H1 (cell line): Measurements from ENCODE around the gene ZNF33B. TPM values are rescaled to one million over a fixed set of nuclear protein-coding genes. Genes with fewer than 3 reads are reported as not detected.

Source experiments
- ATF3 ChIP-seq: IDR thresholded peaks from 2 replicates; pipeline ENCODE4 v1.6.1; 2011; ENCODE audit warnings: low read depth, mild to moderate bottlenecking, low read length; ENCODE audit not compliant: insufficient read depth
- EP300 ChIP-seq, 2 experiments: IDR thresholded peaks; 1 replicate in 1 of 2; 2 replicates in 1 of 2; pipeline ENCODE4 v1.6.1; 2011 to 2012; ENCODE audit warnings: low read depth in 2 of 2, low read length in 2 of 2, mild to moderate bottlenecking in 2 of 2, borderline replicate concordance in 1 of 2, inconsistent platforms in 1 of 2, moderate library complexity in 1 of 2
- HDAC2 ChIP-seq, 2 experiments: fragments of 300-600 bp in 1 of 2; sonication (generic) in 1 of 2; IDR thresholded peaks; 2 replicates each; pipeline ENCODE4 v1.6.1; 2011 to 2012; ENCODE audit warnings: low read depth in 2 of 2, low read length in 2 of 2, mild to moderate bottlenecking in 2 of 2, moderate library complexity in 2 of 2, borderline replicate concordance in 1 of 2, inconsistent platforms in 1 of 2
- JUND ChIP-seq: IDR thresholded peaks from 2 replicates; pipeline ENCODE4 v1.6.1; 2011; ENCODE audit warnings: mild to moderate bottlenecking, improper control_type of control experiment, low read length
- TAF7 ChIP-seq: optimal IDR thresholded peaks from 2 replicates; pipeline ENCODE3; 2011; ENCODE audit warnings: low read depth, mild to moderate bottlenecking, inconsistent platforms, low read length, moderate library complexity, borderline replicate concordance
- polyA plus RNA-seq, 7 experiments: library from polyadenylated mRNA; depleted of rRNA in 3 of 7; stranded (reverse) in 5 of 7; unstranded in 2 of 7; fragments of >200 nt in 5 of 7; fragments of 200-250 nt in 2 of 7; gene quantifications; 1 replicate in 5 of 7; 2 replicates in 1 of 7; 4 replicates in 1 of 7; pipeline versions ENCODE4 v1.2.1 to v1.2.3, GENCODE V29; 2011 to 2013; ENCODE audit warnings: missing spikeins in 2 of 7, mixed read lengths in 2 of 7
- total RNA-seq: library from RNA; stranded (reverse); fragmentation: NEBNext Ultra II Directional; extraction: Animal tissue kit (Norgen Biotek cat#: 25700); gene quantifications from 2 replicates; pipeline ENCODE4 v1.2.1, GENCODE V29; 2021
- TF ChIP-seq, protein P1 (sequence below): fragments of 300-600 bp; sonication (generic); IDR thresholded peaks from 2 replicates; pipeline ENCODE4 v1.7.1; 2012; ENCODE audit warnings: low read length, moderate library complexity, mild to moderate bottlenecking, inconsistent platforms; ENCODE audit not compliant: insufficient replicate concordance
- TF ChIP-seq, protein P2 (sequence below), 3 experiments: IDR thresholded peaks; 1 replicate in 2 of 3; 2 replicates in 1 of 3; pipeline versions ENCODE4 v1.5.1 to v1.6.1; 2011; ENCODE audit warnings: low read length in 3 of 3, mild to moderate bottlenecking in 3 of 3, inconsistent platforms in 2 of 3, low read depth in 1 of 3, moderate library complexity in 1 of 3; ENCODE audit not compliant: insufficient read depth in 1 of 3; ENCODE audit errors: control extremely low read depth in 1 of 3

The ZNF33B gene
- total and polyA plus RNA-seq, 2 of the 8 experiments (the other 6 are each of a cell fraction or from before 2014, with no cell fraction given): 10.7 to 33.4 TPM

GRCh38 chr10:42596196-42596595, 42.2 kb downstream of the ZNF33B start (continued):
- TF ChIP-seq, protein P1, sequence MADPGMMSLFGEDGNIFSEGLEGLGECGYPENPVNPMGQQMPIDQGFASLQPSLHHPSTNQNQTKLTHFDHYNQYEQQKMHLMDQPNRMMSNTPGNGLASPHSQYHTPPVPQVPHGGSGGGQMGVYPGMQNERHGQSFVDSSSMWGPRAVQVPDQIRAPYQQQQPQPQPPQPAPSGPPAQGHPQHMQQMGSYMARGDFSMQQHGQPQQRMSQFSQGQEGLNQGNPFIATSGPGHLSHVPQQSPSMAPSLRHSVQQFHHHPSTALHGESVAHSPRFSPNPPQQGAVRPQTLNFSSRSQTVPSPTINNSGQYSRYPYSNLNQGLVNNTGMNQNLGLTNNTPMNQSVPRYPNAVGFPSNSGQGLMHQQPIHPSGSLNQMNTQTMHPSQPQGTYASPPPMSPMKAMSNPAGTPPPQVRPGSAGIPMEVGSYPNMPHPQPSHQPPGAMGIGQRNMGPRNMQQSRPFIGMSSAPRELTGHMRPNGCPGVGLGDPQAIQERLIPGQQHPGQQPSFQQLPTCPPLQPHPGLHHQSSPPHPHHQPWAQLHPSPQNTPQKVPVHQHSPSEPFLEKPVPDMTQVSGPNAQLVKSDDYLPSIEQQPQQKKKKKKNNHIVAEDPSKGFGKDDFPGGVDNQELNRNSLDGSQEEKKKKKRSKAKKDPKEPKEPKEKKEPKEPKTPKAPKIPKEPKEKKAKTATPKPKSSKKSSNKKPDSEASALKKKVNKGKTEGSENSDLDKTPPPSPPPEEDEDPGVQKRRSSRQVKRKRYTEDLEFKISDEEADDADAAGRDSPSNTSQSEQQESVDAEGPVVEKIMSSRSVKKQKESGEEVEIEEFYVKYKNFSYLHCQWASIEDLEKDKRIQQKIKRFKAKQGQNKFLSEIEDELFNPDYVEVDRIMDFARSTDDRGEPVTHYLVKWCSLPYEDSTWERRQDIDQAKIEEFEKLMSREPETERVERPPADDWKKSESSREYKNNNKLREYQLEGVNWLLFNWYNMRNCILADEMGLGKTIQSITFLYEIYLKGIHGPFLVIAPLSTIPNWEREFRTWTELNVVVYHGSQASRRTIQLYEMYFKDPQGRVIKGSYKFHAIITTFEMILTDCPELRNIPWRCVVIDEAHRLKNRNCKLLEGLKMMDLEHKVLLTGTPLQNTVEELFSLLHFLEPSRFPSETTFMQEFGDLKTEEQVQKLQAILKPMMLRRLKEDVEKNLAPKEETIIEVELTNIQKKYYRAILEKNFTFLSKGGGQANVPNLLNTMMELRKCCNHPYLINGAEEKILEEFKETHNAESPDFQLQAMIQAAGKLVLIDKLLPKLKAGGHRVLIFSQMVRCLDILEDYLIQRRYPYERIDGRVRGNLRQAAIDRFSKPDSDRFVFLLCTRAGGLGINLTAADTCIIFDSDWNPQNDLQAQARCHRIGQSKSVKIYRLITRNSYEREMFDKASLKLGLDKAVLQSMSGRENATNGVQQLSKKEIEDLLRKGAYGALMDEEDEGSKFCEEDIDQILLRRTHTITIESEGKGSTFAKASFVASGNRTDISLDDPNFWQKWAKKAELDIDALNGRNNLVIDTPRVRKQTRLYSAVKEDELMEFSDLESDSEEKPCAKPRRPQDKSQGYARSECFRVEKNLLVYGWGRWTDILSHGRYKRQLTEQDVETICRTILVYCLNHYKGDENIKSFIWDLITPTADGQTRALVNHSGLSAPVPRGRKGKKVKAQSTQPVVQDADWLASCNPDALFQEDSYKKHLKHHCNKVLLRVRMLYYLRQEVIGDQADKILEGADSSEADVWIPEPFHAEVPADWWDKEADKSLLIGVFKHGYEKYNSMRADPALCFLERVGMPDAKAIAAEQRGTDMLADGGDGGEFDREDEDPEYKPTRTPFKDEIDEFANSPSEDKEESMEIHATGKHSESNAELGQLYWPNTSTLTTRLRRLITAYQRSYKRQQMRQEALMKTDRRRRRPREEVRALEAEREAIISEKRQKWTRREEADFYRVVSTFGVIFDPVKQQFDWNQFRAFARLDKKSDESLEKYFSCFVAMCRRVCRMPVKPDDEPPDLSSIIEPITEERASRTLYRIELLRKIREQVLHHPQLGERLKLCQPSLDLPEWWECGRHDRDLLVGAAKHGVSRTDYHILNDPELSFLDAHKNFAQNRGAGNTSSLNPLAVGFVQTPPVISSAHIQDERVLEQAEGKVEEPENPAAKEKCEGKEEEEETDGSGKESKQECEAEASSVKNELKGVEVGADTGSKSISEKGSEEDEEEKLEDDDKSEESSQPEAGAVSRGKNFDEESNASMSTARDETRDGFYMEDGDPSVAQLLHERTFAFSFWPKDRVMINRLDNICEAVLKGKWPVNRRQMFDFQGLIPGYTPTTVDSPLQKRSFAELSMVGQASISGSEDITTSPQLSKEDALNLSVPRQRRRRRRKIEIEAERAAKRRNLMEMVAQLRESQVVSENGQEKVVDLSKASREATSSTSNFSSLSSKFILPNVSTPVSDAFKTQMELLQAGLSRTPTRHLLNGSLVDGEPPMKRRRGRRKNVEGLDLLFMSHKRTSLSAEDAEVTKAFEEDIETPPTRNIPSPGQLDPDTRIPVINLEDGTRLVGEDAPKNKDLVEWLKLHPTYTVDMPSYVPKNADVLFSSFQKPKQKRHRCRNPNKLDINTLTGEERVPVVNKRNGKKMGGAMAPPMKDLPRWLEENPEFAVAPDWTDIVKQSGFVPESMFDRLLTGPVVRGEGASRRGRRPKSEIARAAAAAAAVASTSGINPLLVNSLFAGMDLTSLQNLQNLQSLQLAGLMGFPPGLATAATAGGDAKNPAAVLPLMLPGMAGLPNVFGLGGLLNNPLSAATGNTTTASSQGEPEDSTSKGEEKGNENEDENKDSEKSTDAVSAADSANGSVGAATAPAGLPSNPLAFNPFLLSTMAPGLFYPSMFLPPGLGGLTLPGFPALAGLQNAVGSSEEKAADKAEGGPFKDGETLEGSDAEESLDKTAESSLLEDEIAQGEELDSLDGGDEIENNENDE: no peak
- TF ChIP-seq, protein P2, sequence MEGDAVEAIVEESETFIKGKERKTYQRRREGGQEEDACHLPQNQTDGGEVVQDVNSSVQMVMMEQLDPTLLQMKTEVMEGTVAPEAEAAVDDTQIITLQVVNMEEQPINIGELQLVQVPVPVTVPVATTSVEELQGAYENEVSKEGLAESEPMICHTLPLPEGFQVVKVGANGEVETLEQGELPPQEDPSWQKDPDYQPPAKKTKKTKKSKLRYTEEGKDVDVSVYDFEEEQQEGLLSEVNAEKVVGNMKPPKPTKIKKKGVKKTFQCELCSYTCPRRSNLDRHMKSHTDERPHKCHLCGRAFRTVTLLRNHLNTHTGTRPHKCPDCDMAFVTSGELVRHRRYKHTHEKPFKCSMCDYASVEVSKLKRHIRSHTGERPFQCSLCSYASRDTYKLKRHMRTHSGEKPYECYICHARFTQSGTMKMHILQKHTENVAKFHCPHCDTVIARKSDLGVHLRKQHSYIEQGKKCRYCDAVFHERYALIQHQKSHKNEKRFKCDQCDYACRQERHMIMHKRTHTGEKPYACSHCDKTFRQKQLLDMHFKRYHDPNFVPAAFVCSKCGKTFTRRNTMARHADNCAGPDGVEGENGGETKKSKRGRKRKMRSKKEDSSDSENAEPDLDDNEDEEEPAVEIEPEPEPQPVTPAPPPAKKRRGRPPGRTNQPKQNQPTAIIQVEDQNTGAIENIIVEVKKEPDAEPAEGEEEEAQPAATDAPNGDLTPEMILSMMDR (IDR thresholded peaks at IDR 0.05; ENCODE audit: control extremely low read depth in 1 of 3, insufficient read depth in 1 of 3, low read depth in 1 of 3, low read length in 3 of 3): no peak
- TF ChIP-seq EP300 (IDR thresholded peaks at IDR 0.05; ENCODE audit: borderline replicate concordance in 1 of 2, low read depth in 2 of 2, low read length in 2 of 2) (no peak), TAF7 (no peak), ATF3 (no peak), JUND (no peak), HDAC2 (IDR thresholded peaks at IDR 0.05; ENCODE audit: borderline replicate concordance in 1 of 2, low read depth in 2 of 2, low read length in 2 of 2) (no peak)
